Liver (tissue), 9 donors: ENCODE results near the gene C3orf38. TPM values are rescaled to one million over a fixed set of nuclear protein-coding genes. Genes with fewer than 3 reads are reported as not detected.

Experiments used
- DNase-seq: peaks from one replicate; pipeline ENCODE4 v3.0.0-alpha.2; 2017; ENCODE audit warnings: low spot score
- H3K27ac ChIP-seq, 2 donors: one replicate each; pipeline ENCODE4 v1.7.0; 2013; ENCODE audit warnings: inconsistent platforms in 2 of 2, low read length in 2 of 2, control low read depth in 1 of 2, low read depth in 1 of 2, mild to moderate bottlenecking in 1 of 2
- H3K27me3 ChIP-seq, 4 donors: one replicate each; pipeline versions ENCODE4 v1.6.1 to v1.7.0; 2013; ENCODE audit warnings: low read length in 3 of 4, inconsistent platforms in 1 of 4, mild to moderate bottlenecking in 1 of 4, moderate library complexity in 1 of 4; ENCODE audit not compliant: control insufficient read depth in 4 of 4, insufficient read depth in 4 of 4
- H3K36me3 ChIP-seq, 4 donors: one replicate each; pipeline versions ENCODE4 v1.6.1 to v1.7.0; 2013; ENCODE audit warnings: low read length in 3 of 4, mild to moderate bottlenecking in 3 of 4, low read depth in 1 of 4, moderate library complexity in 1 of 4; ENCODE audit not compliant: control insufficient read depth in 4 of 4, insufficient read depth in 3 of 4
- H3K4me1 ChIP-seq, 4 donors: one replicate each; pipeline versions ENCODE4 v1.6.1 to v1.7.0; 2013; ENCODE audit warnings: low read length in 3 of 4, mild to moderate bottlenecking in 3 of 4, moderate library complexity in 1 of 4; ENCODE audit not compliant: control insufficient read depth in 4 of 4, insufficient read depth in 4 of 4
- H3K4me3 ChIP-seq, 3 donors: one replicate each; pipeline versions ENCODE4 v1.6.1 to v1.7.0; 2013; ENCODE audit warnings: low read length in 3 of 3, control low read depth in 1 of 3, low read depth in 1 of 3, mild to moderate bottlenecking in 1 of 3
- H3K9ac ChIP-seq, 2 donors: one replicate each; pipeline ENCODE4 v1.7.0; 2013; ENCODE audit warnings: low read length in 2 of 2, mild to moderate bottlenecking in 2 of 2, moderate library complexity in 2 of 2, control low read depth in 1 of 2, low read depth in 1 of 2
- H3K9me3 ChIP-seq, 4 donors: one replicate each; pipeline versions ENCODE4 v1.6.1 to v1.7.0; 2013; ENCODE audit warnings: low read length in 3 of 4; ENCODE audit not compliant: control insufficient read depth in 4 of 4
- ATF3 ChIP-seq: IDR thresholded peaks from 2 replicates; pipeline ENCODE4 v1.6.1; 2016; ENCODE audit warnings: antibody characterized with exemption
- CTCF ChIP-seq: fragments of 150-350 bp; IDR thresholded peaks from 2 replicates; pipeline ENCODE4 v1.5.1; 2017; ENCODE audit warnings: improper control_type of control experiment, low read depth, low read length; ENCODE audit not compliant: missing input control
- FOXA1 ChIP-seq: IDR thresholded peaks from 2 replicates; pipeline ENCODE4 v1.6.1; 2016; ENCODE audit warnings: antibody characterized with exemption
- FOXA2 ChIP-seq: IDR thresholded peaks from 2 replicates; pipeline ENCODE4 v1.6.1; 2016; ENCODE audit warnings: antibody characterized with exemption
- GABPA ChIP-seq, 2 donors: IDR thresholded peaks in 1 of 2; conservative IDR thresholded peaks in 1 of 2; 2 replicates each; pipeline ENCODE4 v1.6.1; 2016; ENCODE audit warnings: antibody characterized with exemption in 2 of 2, mild to moderate bottlenecking in 1 of 2, moderate library complexity in 1 of 2
- HNF4A ChIP-seq, 2 donors: conservative IDR thresholded peaks; 2 replicates each; pipeline ENCODE4 v1.6.1; 2016; ENCODE audit warnings: antibody characterized with exemption in 2 of 2, mild to moderate bottlenecking in 2 of 2
- HNF4G ChIP-seq: IDR thresholded peaks from 2 replicates; pipeline ENCODE4 v1.6.1; 2016; ENCODE audit warnings: antibody characterized with exemption
- JUND ChIP-seq, 2 donors: IDR thresholded peaks; 2 replicates each; pipeline ENCODE4 v1.6.1; 2016; ENCODE audit warnings: antibody characterized with exemption in 2 of 2
- MAX ChIP-seq: IDR thresholded peaks from 2 replicates; pipeline ENCODE4 v1.6.1; 2016; ENCODE audit warnings: antibody characterized with exemption
- RAD21 ChIP-seq, 2 donors: IDR thresholded peaks; 2 replicates each; pipeline ENCODE4 v1.6.1; 2016; ENCODE audit warnings: antibody characterized with exemption in 2 of 2, mild to moderate bottlenecking in 2 of 2
- REST ChIP-seq: IDR thresholded peaks from 2 replicates; pipeline ENCODE4 v1.6.1; 2016; ENCODE audit warnings: antibody characterized with exemption, mild to moderate bottlenecking
- RXRA ChIP-seq, 2 donors: IDR thresholded peaks; 2 replicates each; pipeline ENCODE4 v1.6.1; 2017 to 2018; ENCODE audit warnings: antibody characterized with exemption in 2 of 2, mild to moderate bottlenecking in 1 of 2
- SP1 ChIP-seq: IDR thresholded peaks from 2 replicates; pipeline ENCODE4 v1.6.1; 2018; ENCODE audit warnings: antibody characterized with exemption, mild to moderate bottlenecking
- TAF1 ChIP-seq: conservative IDR thresholded peaks from 2 replicates; pipeline ENCODE4 v1.6.1; 2016; ENCODE audit warnings: antibody characterized with exemption, mild to moderate bottlenecking
- YY1 ChIP-seq: IDR thresholded peaks from 2 replicates; pipeline ENCODE4 v1.6.1; 2016; ENCODE audit warnings: antibody characterized with exemption, mild to moderate bottlenecking
- ZBTB33 ChIP-seq: IDR thresholded peaks from 2 replicates; pipeline ENCODE4 v1.6.1; 2016; ENCODE audit warnings: antibody characterized with exemption
- WGBS: extraction: QIAGEN DNeasy Blood & Tissue Kit; methylation state at CpG from one replicate; pipeline ENCODE4 v1.1.7; 2013; 5-methylcytosine and 5-hydroxymethylcytosine counted together
- polyA plus RNA-seq, 2 donors: library from polyadenylated mRNA; stranded (reverse) in 1 of 2; unstranded in 1 of 2; fragments of 200-250 nt in 1 of 2; fragments of >200 nt in 1 of 2; fragmentation: Nextera tagmentation in 1 of 2; extraction: Ambion mirVana in 1 of 2; gene quantifications; one replicate each; pipeline versions ENCODE4 v1.2.1 to v1.2.3, GENCODE V29; 2013 to 2015
- total RNA-seq, 2 donors: library from RNA; depleted of rRNA; stranded (reverse); fragments of >200 nt; gene quantifications; one replicate each; pipeline ENCODE4 v1.2.3, GENCODE V29; 2014
- donor health status: healthy.
- donor health status: healthy.
- donor health status: healthy.
- donor health status: healthy.
- donor health status: healthy.

The C3orf38 gene
- total and polyA plus RNA-seq, 4 donors, result 4.6 to 16.0 (median 8.1) TPM

- TF ChIP-seq ZBTB33, result no peak
Measured at GRCh38 chr3:88141458-88142083, 8.2 kb upstream of the C3orf38 start (continued).

- Histone ChIP-seq H3K4me3 (no peak overlapping the region), H3K4me1 (no peaks in the 10 kb centered on the region), H3K27ac (no peak overlapping the region), H3K27me3 (no peaks in the 10 kb centered on the region), H3K36me3 (peaks cover 1 to 18% (median 14%) of the 10 kb centered on the region in 4 donors), H3K9me3 (no peaks in the 10 kb centered on the region), H3K9ac (no peak overlapping the region)
- 90% methylated on average over 3 of the region's 3 CpGs for WGBS
- TF ChIP-seq CTCF, result no peak
- no peak for TF ChIP-seq MAX
- TF ChIP-seq SP1, result no peak
- no peak for TF ChIP-seq HNF4A (conservative IDR thresholded peaks at IDR 0.05)
- no peak for TF ChIP-seq ATF3
- no peak for TF ChIP-seq YY1
- no peak for TF ChIP-seq RAD21 (IDR thresholded peaks at IDR 0.05)
- no peak for TF ChIP-seq GABPA (IDR thresholded peaks at IDR 0.05 in 1 of 2, conservative IDR thresholded peaks at IDR 0.05 in 1 of 2)
- DNase-seq, result no peak
Measured at GRCh38 chr3:88142094-88142624, 7.6 kb upstream of the C3orf38 start.

GRCh38 chr3:88147261-88147660 lies 2.5 kb upstream of the C3orf38 start:
- no peaks in the 10 kb centered on the region for H3K36me3 ChIP-seq
- no peaks in the 10 kb centered on the region for H3K9me3 ChIP-seq
- no peaks in the 10 kb centered on the region for H3K27me3 ChIP-seq
- H3K4me3 ChIP-seq, result no peak overlapping the region
- H3K9ac ChIP-seq, result no peak overlapping the region
- peaks cover 5 to 20% (median 13%) of the 10 kb centered on the region in 4 donors for H3K4me1 ChIP-seq
- H3K27ac ChIP-seq, result no peak overlapping the region
- no peak for DNase-seq
- TF ChIP-seq FOXA1 (no peak), SP1 (no peak), REST (no peak), GABPA (IDR thresholded peaks at IDR 0.05 in 1 of 2, conservative IDR thresholded peaks at IDR 0.05 in 1 of 2) (no peak), ZBTB33 (no peak), MAX (no peak), RXRA (IDR thresholded peaks at IDR 0.05) (no peak), JUND (IDR thresholded peaks at IDR 0.05) (no peak), TAF1 (no peak), HNF4G (no peak), RAD21 (IDR thresholded peaks at IDR 0.05) (no peak), CTCF (no peak), FOXA2 (no peak), YY1 (no peak)
